ENCODE measurements around the gene ZNF268. TPM values are rescaled to one million over a fixed set of nuclear protein-coding genes. Genes with fewer than 3 reads are reported as not detected.

Gene ZNF268
- total and polyA plus RNA-seq, 4 donors: 4.8 to 23.0 (median 10.7) TPM

GRCh38 chr12:133172491-133172890 lies 8.8 kb upstream of the ZNF268 start:
- no peak overlapping the region for H3K9ac ChIP-seq (ENCODE audit: low read depth in 1 of 2, low read length in 2 of 2)
- 81% methylated on average over 1 of the region's 1 CpG for WGBS
- TF ChIP-seq RAD21 (IDR thresholded peaks at IDR 0.05) (no peak), JUND (IDR thresholded peaks at IDR 0.05) (no peak), HNF4A (conservative IDR thresholded peaks at IDR 0.05) (no peak), GABPA (IDR thresholded peaks at IDR 0.05 in 1 of 2, conservative IDR thresholded peaks at IDR 0.05 in 1 of 2) (no peak), YY1 (IDR thresholded peaks at IDR 0.05) (no peak), MAX (IDR thresholded peaks at IDR 0.05) (no peak)
- TF ChIP-seq, protein P1, sequence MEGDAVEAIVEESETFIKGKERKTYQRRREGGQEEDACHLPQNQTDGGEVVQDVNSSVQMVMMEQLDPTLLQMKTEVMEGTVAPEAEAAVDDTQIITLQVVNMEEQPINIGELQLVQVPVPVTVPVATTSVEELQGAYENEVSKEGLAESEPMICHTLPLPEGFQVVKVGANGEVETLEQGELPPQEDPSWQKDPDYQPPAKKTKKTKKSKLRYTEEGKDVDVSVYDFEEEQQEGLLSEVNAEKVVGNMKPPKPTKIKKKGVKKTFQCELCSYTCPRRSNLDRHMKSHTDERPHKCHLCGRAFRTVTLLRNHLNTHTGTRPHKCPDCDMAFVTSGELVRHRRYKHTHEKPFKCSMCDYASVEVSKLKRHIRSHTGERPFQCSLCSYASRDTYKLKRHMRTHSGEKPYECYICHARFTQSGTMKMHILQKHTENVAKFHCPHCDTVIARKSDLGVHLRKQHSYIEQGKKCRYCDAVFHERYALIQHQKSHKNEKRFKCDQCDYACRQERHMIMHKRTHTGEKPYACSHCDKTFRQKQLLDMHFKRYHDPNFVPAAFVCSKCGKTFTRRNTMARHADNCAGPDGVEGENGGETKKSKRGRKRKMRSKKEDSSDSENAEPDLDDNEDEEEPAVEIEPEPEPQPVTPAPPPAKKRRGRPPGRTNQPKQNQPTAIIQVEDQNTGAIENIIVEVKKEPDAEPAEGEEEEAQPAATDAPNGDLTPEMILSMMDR (IDR thresholded peaks at IDR 0.05; ENCODE audit: low read depth, low read length, missing input control): no peak
- H3K4me1 ChIP-seq (ENCODE audit: control insufficient read depth in 4 of 4, insufficient read depth in 4 of 4, low read length in 3 of 4): no peaks in the 10 kb centered on the region
- H3K36me3 ChIP-seq (ENCODE audit: control insufficient read depth in 4 of 4, insufficient read depth in 3 of 4, low read depth in 1 of 4, low read length in 3 of 4): peaks cover 0 to 2% (median 0%) of the 10 kb centered on the region in 4 donors
- no peak overlapping the region for H3K27ac ChIP-seq (ENCODE audit: low read depth in 1 of 2, low read length in 2 of 2)
- no peak for DNase-seq (ENCODE audit: low spot score)
- H3K4me3 ChIP-seq (ENCODE audit: low read depth in 1 of 3, low read length in 3 of 3): peak overlapping the region in 2 of 3 donors; percentile 23 to 57
- H3K9me3 ChIP-seq (ENCODE audit: control insufficient read depth in 4 of 4, low read length in 3 of 4): peaks cover 22 to 70% (median 38%) of the 10 kb centered on the region in 4 donors
- H3K27me3 ChIP-seq (ENCODE audit: control insufficient read depth in 4 of 4, insufficient read depth in 4 of 4, low read length in 3 of 4): no peaks in the 10 kb centered on the region

- no peaks in the 10 kb centered on the region for H3K4me1 ChIP-seq (ENCODE audit: control insufficient read depth in 4 of 4, insufficient read depth in 4 of 4, low read length in 3 of 4)
- peaks cover 27 to 75% (median 37%) of the 10 kb centered on the region in 4 donors for H3K9me3 ChIP-seq (ENCODE audit: control insufficient read depth in 4 of 4, low read length in 3 of 4)
- no peak overlapping the region for H3K9ac ChIP-seq (ENCODE audit: low read depth in 1 of 2, low read length in 2 of 2)
- H3K36me3 ChIP-seq (ENCODE audit: control insufficient read depth in 4 of 4, insufficient read depth in 3 of 4, low read depth in 1 of 4, low read length in 3 of 4): peaks cover 0 to 2% (median 0%) of the 10 kb centered on the region in 4 donors
- H3K4me3 ChIP-seq (ENCODE audit: low read depth in 1 of 3, low read length in 3 of 3): no peak overlapping the region
- no peaks in the 10 kb centered on the region for H3K27me3 ChIP-seq (ENCODE audit: control insufficient read depth in 4 of 4, insufficient read depth in 4 of 4, low read length in 3 of 4)
- no peak for DNase-seq (ENCODE audit: low spot score)
- 69% methylated on average over 1 of the region's 1 CpG for WGBS
- TF ChIP-seq EGR1 (IDR thresholded peaks at IDR 0.05; ENCODE audit: low read depth in 2 of 2) (no peak), FOXA2 (IDR thresholded peaks at IDR 0.05) (no peak), FOXA1 (IDR thresholded peaks at IDR 0.05) (no peak), ATF3 (IDR thresholded peaks at IDR 0.05) (no peak), YY1 (IDR thresholded peaks at IDR 0.05) (no peak), HNF4G (IDR thresholded peaks at IDR 0.05) (no peak), RXRA (IDR thresholded peaks at IDR 0.05) (no peak), JUND (IDR thresholded peaks at IDR 0.05) (no peak), RAD21 (IDR thresholded peaks at IDR 0.05) (no peak), GABPA (IDR thresholded peaks at IDR 0.05 in 1 of 2, conservative IDR thresholded peaks at IDR 0.05 in 1 of 2) (no peak), SP1 (IDR thresholded peaks at IDR 0.05) (no peak), MAX (IDR thresholded peaks at IDR 0.05) (no peak), ZBTB33 (IDR thresholded peaks at IDR 0.05) (no peak), NR2F2 (IDR thresholded peaks at IDR 0.05) (no peak), TAF1 (conservative IDR thresholded peaks at IDR 0.05) (no peak)
- TF ChIP-seq, protein P2, sequence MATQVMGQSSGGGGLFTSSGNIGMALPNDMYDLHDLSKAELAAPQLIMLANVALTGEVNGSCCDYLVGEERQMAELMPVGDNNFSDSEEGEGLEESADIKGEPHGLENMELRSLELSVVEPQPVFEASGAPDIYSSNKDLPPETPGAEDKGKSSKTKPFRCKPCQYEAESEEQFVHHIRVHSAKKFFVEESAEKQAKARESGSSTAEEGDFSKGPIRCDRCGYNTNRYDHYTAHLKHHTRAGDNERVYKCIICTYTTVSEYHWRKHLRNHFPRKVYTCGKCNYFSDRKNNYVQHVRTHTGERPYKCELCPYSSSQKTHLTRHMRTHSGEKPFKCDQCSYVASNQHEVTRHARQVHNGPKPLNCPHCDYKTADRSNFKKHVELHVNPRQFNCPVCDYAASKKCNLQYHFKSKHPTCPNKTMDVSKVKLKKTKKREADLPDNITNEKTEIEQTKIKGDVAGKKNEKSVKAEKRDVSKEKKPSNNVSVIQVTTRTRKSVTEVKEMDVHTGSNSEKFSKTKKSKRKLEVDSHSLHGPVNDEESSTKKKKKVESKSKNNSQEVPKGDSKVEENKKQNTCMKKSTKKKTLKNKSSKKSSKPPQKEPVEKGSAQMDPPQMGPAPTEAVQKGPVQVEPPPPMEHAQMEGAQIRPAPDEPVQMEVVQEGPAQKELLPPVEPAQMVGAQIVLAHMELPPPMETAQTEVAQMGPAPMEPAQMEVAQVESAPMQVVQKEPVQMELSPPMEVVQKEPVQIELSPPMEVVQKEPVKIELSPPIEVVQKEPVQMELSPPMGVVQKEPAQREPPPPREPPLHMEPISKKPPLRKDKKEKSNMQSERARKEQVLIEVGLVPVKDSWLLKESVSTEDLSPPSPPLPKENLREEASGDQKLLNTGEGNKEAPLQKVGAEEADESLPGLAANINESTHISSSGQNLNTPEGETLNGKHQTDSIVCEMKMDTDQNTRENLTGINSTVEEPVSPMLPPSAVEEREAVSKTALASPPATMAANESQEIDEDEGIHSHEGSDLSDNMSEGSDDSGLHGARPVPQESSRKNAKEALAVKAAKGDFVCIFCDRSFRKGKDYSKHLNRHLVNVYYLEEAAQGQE (IDR thresholded peaks at IDR 0.05): no peak
- TF ChIP-seq, protein P1 (IDR thresholded peaks at IDR 0.05; ENCODE audit: low read depth, low read length, missing input control): no peak
- no peak overlapping the region for H3K27ac ChIP-seq (ENCODE audit: low read depth in 1 of 2, low read length in 2 of 2)
Observed at GRCh38 chr12:133174901-133175300, 6.4 kb upstream of the ZNF268 start.

All from liver (tissue), 9 donors.